Measurements from ENCODE around the gene NDFIP1.

DNA sequence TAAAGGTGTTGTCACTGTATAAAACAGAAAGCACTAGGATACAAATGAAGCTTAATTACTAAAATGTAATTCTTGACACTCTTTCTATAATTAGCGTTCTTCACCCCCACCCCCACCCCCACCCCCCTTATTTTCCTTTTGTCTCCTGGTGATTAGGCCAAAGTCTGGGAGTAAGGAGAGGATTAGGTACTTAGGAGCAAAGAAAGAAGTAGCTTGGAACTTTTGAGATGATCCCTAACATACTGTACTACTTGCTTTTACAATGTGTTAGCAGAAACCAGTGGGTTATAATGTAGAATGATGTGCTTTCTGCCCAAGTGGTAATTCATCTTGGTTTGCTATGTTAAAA, 43.8 kb downstream of the NDFIP1 start:
- TF ChIP-seq, protein P1, sequence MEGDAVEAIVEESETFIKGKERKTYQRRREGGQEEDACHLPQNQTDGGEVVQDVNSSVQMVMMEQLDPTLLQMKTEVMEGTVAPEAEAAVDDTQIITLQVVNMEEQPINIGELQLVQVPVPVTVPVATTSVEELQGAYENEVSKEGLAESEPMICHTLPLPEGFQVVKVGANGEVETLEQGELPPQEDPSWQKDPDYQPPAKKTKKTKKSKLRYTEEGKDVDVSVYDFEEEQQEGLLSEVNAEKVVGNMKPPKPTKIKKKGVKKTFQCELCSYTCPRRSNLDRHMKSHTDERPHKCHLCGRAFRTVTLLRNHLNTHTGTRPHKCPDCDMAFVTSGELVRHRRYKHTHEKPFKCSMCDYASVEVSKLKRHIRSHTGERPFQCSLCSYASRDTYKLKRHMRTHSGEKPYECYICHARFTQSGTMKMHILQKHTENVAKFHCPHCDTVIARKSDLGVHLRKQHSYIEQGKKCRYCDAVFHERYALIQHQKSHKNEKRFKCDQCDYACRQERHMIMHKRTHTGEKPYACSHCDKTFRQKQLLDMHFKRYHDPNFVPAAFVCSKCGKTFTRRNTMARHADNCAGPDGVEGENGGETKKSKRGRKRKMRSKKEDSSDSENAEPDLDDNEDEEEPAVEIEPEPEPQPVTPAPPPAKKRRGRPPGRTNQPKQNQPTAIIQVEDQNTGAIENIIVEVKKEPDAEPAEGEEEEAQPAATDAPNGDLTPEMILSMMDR (optimal IDR thresholded peaks at IDR 0.05 in 1 of 3, IDR thresholded peaks at IDR 0.05 in 1 of 3, conservative IDR thresholded peaks at IDR 0.05 in 1 of 3; ENCODE audit: extremely low read depth in 1 of 3, insufficient read depth in 2 of 3, low read length in 3 of 3) = no peak
- TF ChIP-seq EZH2 (IDR thresholded peaks at IDR 0.05; ENCODE audit: low read length) = no peak
